Fibroblast of skin of left quadriceps (primary cell): ENCODE data around the gene COL28A1.
"Not testable (repeated sequence)": the region's sequence is repeated elsewhere in the genome, so short reads cannot be mapped to it uniquely, and the experiment has no call there.

ENCODE experiments used
- DNase-seq, 2 experiments: peaks; one replicate each; pipeline ENCODE4 v3.0.0-alpha.2; 2013; ENCODE audit warnings: low read depth in 2 of 2

Gene COL28A1

DNA sequence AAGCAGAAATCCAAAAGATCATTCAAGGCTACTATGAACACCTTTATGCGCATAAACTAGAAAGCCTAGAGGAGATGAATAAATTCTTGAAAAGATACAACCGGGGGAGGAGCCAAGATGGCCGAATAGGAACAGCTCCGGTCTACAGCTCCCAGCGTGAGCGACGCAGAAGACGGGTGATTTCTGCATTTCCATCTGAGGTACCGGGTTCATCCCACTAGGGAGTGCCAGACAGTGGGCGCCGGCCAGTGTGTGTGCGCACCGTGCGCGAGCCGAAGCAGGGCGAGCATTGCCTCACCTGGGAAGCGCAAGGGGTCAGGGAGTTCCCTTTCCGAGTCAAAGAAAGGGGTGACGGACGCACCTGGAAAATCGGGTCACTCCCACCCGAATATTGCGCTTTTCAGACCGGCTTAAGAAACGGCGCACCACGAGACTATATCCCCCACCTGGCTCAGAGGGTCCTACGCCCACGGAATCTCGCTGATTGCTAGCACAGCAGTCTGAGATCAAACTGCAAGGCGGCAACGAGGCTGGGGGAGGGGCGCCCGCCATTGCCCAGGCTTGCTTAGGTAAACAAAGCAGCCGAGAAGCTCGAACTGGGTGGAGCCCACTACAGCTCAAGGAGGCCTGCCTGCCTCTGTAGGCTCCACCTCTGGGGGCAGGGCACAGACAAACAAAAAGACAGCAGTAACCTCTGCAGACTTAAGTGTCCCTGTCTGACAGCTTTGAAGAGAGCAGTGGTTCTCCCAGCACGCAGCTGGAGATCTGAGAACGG lies 70.5 kb downstream of the COL28A1 start:
- not testable (repeated sequence) for DNase-seq

GRCh38 chr7:7454000-7454399 lies 81.7 kb downstream of the COL28A1 start:
- DNase-seq = no peak

DNA sequence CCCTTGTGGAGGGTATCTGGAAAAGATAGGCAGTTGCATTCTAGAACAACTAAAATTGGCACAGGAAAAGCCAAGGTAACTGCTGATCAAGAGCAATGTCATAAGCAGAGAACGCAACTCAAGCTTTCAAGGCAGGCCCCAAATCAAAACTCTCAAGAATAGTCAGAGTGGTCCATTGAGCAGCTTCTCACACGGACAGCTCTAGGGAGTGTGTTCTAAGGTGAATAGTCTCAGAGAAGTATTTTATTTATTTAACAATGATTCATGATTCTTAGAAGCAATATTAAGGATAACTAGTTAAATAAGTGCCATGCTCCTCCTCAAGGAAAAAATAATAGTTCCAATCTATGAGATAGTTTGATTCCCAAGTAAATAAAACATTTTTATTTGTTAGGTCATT lies 83.0 kb downstream of the COL28A1 start:
- no peak for DNase-seq

GRCh38 chr7:7452119-7452518 lies 83.6 kb downstream of the COL28A1 start:
- DNase-seq = no peak

DNA sequence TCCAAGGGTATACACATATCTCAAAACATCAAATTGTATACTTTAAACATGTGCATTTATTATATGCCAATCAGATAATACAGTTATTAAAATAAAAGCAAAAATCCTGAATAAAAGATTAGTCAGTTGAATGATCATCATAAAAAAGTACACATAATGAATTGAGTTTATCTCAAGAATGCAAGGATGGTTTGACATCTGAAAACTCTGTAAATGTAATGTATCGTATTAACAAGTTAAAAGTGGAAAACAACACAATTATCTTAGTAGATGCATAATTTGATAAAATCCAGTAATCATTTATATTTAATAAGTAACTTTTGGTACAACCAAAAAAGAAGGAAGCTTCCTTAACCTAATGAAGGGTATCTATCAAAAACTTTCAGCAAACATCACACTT lies 86.6 kb downstream of the COL28A1 start:
- DNase-seq = no peak

DNA sequence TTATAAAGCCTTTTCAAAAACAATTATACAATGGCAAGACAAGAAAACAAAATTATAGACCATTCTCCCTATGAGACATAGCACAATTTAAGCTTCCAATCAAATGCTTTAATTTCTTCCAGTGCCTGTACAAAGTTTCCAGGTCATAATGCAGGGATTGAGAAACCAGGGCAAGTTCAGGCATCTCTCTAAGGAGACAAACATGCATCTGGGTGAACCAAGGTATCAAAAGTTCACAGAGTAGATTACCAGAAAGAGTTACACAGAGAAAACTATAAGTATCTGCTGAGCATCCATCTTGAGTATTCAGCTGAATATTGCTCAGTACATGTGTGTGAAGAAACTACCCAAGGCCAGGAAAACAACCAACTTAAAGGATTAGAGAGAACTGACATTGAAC lies 89.1 kb downstream of the COL28A1 start:
- DNase-seq = no peak

DNA sequence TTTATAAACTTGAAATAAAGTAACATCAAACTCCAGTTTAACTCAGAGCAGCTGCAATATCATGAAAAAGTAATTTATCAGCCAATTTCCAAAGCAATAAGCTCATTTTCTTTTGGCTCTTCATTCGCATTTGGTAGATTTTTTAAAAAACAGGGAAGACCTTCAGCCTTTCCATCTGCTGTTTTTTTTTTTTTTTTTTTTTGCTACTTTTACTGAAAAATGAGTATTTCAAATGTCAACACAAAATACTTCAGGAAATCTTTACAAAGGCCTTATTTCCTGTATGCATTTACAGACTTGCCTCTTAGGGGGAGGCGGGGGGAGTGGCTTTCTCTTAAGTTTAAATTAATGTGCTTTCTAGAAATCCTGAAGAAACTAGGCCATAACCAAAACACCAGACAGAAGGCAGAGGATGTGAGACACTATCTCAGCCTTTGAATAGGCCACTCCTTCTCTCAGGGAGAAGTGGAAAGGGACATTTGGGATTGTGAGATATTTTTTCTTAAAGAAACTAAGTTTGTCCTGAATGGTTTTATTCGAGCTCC lies 91.8 kb downstream of the COL28A1 start:
- no peak for DNase-seq

- no peak for DNase-seq
These were observed 96.1 kb downstream of the COL28A1 start for GRCh38 chr7:7439564-7439963.

- peak; percentile 91 for DNase-seq
These were observed 96.8 kb downstream of the COL28A1 start for GRCh38 chr7:7438851-7439250.

DNA sequence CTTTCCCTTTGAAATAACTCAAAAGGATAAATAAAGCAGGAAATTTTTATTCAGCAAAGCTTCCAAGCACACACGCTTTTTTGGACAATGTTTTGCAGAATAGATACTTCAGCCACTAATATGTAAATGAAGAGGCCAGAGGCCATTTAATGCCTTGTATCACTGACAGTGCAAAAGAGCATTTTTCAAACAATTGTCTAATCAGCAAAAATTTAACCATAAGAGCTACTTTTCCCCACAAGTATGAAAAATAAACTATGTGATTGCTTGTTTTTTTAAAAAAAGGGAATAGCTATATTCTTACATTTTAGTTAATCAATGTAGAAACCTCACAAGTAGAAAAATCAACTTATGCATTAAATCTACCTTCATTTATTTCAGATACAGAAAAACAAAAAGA lies 99.7 kb downstream of the COL28A1 start:
- DNase-seq = no peak

DNA sequence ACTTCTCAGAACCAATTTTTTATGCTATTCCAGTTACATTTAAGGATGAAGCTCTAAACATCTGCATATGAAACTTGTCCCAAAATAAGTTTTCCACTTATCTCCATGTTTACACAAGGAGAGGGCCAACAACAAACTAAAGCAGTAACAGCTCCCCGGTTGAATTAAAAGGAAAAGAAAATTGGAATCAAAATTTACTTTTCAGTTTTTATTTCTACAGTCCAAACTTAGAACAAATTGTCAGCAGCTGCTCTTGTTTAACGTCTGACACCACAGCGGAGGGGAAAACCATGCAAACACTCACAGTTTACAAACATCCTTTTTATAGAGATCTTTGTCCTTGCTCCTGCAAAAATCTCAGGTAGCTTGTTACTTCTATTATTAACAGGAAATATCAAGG lies 101.3 kb downstream of the COL28A1 start:
- DNase-seq = no peak

- DNase-seq = no peak
These were observed 101.9 kb downstream of the COL28A1 start for GRCh38 chr7:7433811-7434210.

GRCh38 chr7:7432979-7433378 lies 102.7 kb downstream of the COL28A1 start:
- no peak for DNase-seq

- peak; percentile 98 for DNase-seq
These were observed 106.9 kb downstream of the COL28A1 start for GRCh38 chr7:7428806-7429205.

GRCh38 chr7:7427363-7427762 lies 108.3 kb downstream of the COL28A1 start:
- no peak for DNase-seq

GRCh38 chr7:7426676-7427075 lies 109.0 kb downstream of the COL28A1 start:
- DNase-seq = no peak

- no peak for DNase-seq
These were observed 110.4 kb downstream of the COL28A1 start for GRCh38 chr7:7425321-7425720.

- peak; percentile 31 to 32 for DNase-seq
These were observed 111.4 kb downstream of the COL28A1 start for GRCh38 chr7:7424151-7424873.

GRCh38 chr7:7422641-7423040 lies 113.0 kb downstream of the COL28A1 start:
- DNase-seq = no peak

DNA sequence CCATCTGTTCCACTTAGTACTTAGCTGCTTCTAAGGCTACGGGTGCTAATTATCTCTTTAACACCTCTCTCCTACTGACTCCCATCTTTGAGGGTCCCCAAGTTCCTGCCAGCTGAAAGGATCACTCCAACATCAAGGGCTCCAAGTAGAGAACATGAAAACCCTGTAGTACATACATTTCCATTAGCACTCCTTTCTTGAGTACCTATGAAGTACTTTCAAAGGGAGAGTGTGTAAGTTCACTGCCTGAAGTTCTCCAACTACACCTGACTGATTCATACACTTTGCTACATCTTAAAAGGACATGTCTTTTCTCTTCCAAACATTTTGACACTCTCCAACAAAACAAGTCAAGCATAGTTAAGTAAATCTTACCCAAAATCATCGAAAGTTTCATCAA lies 113.8 kb downstream of the COL28A1 start:
- DNase-seq = no peak

DNA sequence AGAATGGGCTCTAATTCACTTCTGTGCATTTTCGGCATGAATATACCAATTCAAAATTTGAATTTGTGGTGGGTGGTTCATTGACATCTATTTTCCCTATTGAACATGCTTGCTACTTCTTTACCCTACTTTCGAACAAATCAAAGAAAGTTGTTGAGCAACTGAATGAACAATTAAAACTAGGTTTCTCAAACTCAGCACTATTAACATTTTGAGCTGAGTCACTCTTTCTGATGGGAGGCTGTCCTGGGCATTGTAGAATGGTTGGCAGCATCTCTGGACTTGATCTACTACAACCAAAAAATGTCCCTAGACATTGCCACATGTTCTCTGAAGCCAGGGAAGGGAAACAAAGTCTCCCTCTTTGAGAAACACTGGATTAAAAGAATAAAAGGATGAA lies 116.7 kb downstream of the COL28A1 start:
- no peak for DNase-seq

GRCh38 chr7:7417851-7418250 lies 117.8 kb downstream of the COL28A1 start:
- DNase-seq = no peak

DNA sequence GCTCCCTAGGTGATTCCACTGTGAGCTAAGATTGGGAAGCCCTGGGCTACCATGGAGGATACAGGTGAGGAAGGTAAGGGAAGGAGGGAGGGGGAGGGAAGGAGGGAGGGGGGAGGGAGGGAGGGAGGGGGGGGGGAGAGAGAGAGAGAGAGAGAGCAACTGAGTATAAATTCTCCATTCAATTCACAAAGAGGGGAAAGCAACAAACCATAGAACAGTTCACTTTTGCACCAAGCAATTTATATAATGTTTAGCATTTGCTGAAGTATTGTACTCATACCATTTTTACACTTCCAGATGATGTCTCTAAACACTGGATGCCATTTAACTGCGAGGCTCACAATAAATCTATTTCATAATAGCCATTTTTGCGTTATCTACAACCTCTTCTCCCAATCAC lies 118.3 kb downstream of the COL28A1 start:
- DNase-seq = no peak
